ENCODE data around the gene HDAC4. TPM values are rescaled to one million over a fixed set of nuclear protein-coding genes. Genes with fewer than 3 reads are reported as not detected.
A peak's percentile ranks its signal among the peaks of the same experiment; 100 is the strongest.

Gene HDAC4
- total RNA-seq, 4 donors from 2014 or later, result 51.4 to 107 (median 70.8) TPM

- H3K27me3 ChIP-seq, result no peaks in the 10 kb centered on the region
- H3K9me3 ChIP-seq, result no peaks in the 10 kb centered on the region
- peaks cover 28% of the 10 kb centered on the region for H3K4me1 ChIP-seq
- H3K4me3 ChIP-seq, result no peak overlapping the region
- WGBS, result 88% methylated on average over 19 of the region's 19 CpGs
- peak; percentile 41 to 63 for DNase-seq (ENCODE audit: low spot score in 2 of 2)
- no peaks in the 10 kb centered on the region for H3K36me3 ChIP-seq
- TF ChIP-seq POLR2A (IDR thresholded peaks at IDR 0.05) (no peak), EP300 (IDR thresholded peaks at IDR 0.05) (no peak), POLR2AphosphoS5 (IDR thresholded peaks at IDR 0.05) (no peak), CTCF (IDR thresholded peaks at IDR 0.05) (no peak)
- H3K27ac ChIP-seq, result no peak overlapping the region
Observed at GRCh38 chr2:239299218-239299939, 101.4 kb downstream of the HDAC4 start.

GRCh38 chr2:239298116-239298804 lies 102.6 kb downstream of the HDAC4 start:
- Histone ChIP-seq H3K4me3 (no peak overlapping the region), H3K9me3 (no peaks in the 10 kb centered on the region), H3K36me3 (no peaks in the 10 kb centered on the region), H3K27ac (peak overlapping the region; percentile 23), H3K27me3 (no peaks in the 10 kb centered on the region), H3K4me1 (peaks cover 20% of the 10 kb centered on the region)
- WGBS, result 81% methylated on average over 14 of the region's 14 CpGs
- DNase-seq (ENCODE audit: low spot score in 2 of 2), result peak; percentile 48 to 70
- no peak for TF ChIP-seq EP300 (IDR thresholded peaks at IDR 0.05)
- no peak for TF ChIP-seq POLR2A (IDR thresholded peaks at IDR 0.05)
- TF ChIP-seq POLR2AphosphoS5 (IDR thresholded peaks at IDR 0.05), result no peak
- no peak for TF ChIP-seq CTCF (IDR thresholded peaks at IDR 0.05)

GRCh38 chr2:239297142-239298004 lies 103.4 kb downstream of the HDAC4 start:
- TF ChIP-seq POLR2AphosphoS5 (IDR thresholded peaks at IDR 0.05) (no peak), EP300 (IDR thresholded peaks at IDR 0.05) (no peak), POLR2A (IDR thresholded peaks at IDR 0.05) (no peak), CTCF (IDR thresholded peaks at IDR 0.05) (no peak)
- Histone ChIP-seq H3K27ac (no peak overlapping the region), H3K4me1 (peaks cover 19% of the 10 kb centered on the region)

GRCh38 chr2:239296020-239296932 lies 104.5 kb downstream of the HDAC4 start:
- peak; percentile 50 to 66 for DNase-seq (ENCODE audit: low spot score in 2 of 2)
- H3K9me3 ChIP-seq, result no peaks in the 10 kb centered on the region
- no peak for TF ChIP-seq EP300 (IDR thresholded peaks at IDR 0.05)
- no peak for TF ChIP-seq POLR2AphosphoS5 (IDR thresholded peaks at IDR 0.05)
- TF ChIP-seq POLR2A (IDR thresholded peaks at IDR 0.05), result no peak
- no peak for TF ChIP-seq CTCF (IDR thresholded peaks at IDR 0.05)
- no peaks in the 10 kb centered on the region for H3K36me3 ChIP-seq
- H3K27ac ChIP-seq, result no peak overlapping the region
- H3K4me1 ChIP-seq, result peaks cover 22% of the 10 kb centered on the region
- no peaks in the 10 kb centered on the region for H3K27me3 ChIP-seq
- H3K4me3 ChIP-seq, result no peak overlapping the region
- 88% methylated on average over 18 of the region's 19 CpGs for WGBS

More at GRCh38 chr2:239297142-239298004, 103.4 kb downstream of the HDAC4 start:
- no peaks in the 10 kb centered on the region for H3K36me3 ChIP-seq
- H3K9me3 ChIP-seq, result no peaks in the 10 kb centered on the region
- WGBS, result 83% methylated on average over 11 of the region's 22 CpGs
- H3K4me3 ChIP-seq, result no peak overlapping the region
- H3K27me3 ChIP-seq, result no peaks in the 10 kb centered on the region
- peak; percentile 51 to 56 for DNase-seq (ENCODE audit: low spot score in 2 of 2)
